ENCODE measurements around the gene PHOSPHO1. TPM values are rescaled to one million over a fixed set of nuclear protein-coding genes. Genes with fewer than 3 reads are reported as not detected.

PHOSPHO1 gene
- not detected in 2 replicates for total RNA-seq

GRCh38 chr17:49230636-49231562 lies at the start of gene PHOSPHO1:
Gene PHOSPHO1, minus strand, starts transcription at chr17:49230787. Its CDS starts 4,096 bp downstream, at chr17:49226691.

GRCh38 chr17:49210158-49211029 lies 20.2 kb downstream of the PHOSPHO1 start, which contains the start of the genes ABI3 and GNGT2:
Gene ABI3, plus strand, starts transcription at chr17:49210707. Its CDS starts 18 bp downstream, at chr17:49210725.
Gene GNGT2, minus strand, starts transcription at chr17:49210574. Its CDS starts 3,152 bp downstream, at chr17:49207422.

Other genes with a start within 250 kb of the PHOSPHO1 start
- gene IGF2BP1, start 233.4 kb downstream of the PHOSPHO1 start, total RNA-seq = under 0.01 and 0.24 TPM in 2 replicates
- gene B4GALNT2, start 98.0 kb downstream of the PHOSPHO1 start, total RNA-seq = 0.24 and 1.3 TPM in 2 replicates
- gene GNGT2, start 20.2 kb downstream of the PHOSPHO1 start, total RNA-seq = not detected in 2 replicates
- not detected in 2 replicates for gene ABI3, start 20.1 kb downstream of the PHOSPHO1 start, total RNA-seq
- 6.7 and 8.3 TPM in 2 replicates for gene ZNF652, start 131.5 kb upstream of the PHOSPHO1 start, total RNA-seq
- gene PHB1, start 184.1 kb upstream of the PHOSPHO1 start, total RNA-seq = 149 and 187 TPM in 2 replicates

Measured in tracheal epithelial cell (primary cell).